HG02610 (cell line): ENCODE measurements around the gene PPM1J.
"Not testable (repeated sequence)": the region's sequence is repeated elsewhere in the genome, so short reads cannot be mapped to it uniquely, and the experiment has no call there.

Source experiments
- ATAC-seq: cut with Tn5 transposase; IDR thresholded peaks from one replicate; pipeline ENCODE4 v1.9.1; 2021; ENCODE audit warnings: mild to moderate bottlenecking, moderate library complexity; ENCODE audit not compliant: unreplicated experiment

The PPM1J gene, protein sequence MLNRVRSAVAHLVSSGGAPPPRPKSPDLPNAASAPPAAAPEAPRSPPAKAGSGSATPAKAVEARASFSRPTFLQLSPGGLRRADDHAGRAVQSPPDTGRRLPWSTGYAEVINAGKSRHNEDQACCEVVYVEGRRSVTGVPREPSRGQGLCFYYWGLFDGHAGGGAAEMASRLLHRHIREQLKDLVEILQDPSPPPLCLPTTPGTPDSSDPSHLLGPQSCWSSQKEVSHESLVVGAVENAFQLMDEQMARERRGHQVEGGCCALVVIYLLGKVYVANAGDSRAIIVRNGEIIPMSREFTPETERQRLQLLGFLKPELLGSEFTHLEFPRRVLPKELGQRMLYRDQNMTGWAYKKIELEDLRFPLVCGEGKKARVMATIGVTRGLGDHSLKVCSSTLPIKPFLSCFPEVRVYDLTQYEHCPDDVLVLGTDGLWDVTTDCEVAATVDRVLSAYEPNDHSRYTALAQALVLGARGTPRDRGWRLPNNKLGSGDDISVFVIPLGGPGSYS

DNA sequence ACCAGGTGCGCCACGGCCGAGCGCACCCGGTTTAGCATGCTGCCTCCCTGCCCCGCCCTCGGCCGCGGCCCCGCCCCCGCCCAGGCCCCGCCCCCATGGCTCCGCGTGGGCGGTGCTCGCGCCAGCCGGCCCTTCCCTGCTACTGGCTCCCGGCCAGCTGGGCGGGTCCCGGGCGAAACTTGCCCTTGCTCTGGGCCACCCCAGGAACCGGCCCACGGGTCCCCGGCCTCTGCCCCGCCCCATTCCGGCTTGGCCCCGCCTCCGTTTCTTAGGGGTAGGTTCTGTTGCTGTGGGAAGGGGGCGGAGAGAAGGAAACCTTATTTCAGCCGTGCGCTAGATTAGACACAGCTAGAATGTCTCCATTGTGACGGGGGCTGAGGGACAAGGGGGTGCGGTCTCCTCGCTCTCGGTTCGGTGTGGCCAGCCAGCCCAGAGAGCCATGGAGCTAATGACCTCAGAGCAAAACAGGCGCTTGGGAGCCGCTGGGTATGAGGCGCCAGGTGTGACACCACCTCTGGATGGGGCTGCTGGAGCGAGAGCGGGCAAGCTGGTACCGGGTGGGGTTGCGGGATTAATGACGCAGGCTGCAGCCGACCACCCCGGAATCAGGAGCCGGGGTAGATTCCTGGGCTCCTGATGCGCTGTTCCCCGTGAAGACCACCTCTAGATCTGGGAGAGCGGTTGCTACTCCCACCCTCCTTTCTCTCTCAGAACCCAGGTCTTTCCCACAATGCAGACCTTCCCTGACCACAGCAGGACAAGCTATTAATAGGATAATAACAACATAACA, at the start of gene PPM1J:
TSS of gene PPM1J (minus strand) at position 69 of the 790 bp plus-strand sequence. CDS start at position 38, 31 bp downstream.
- peak; percentile 73 for ATAC-seq

DNA sequence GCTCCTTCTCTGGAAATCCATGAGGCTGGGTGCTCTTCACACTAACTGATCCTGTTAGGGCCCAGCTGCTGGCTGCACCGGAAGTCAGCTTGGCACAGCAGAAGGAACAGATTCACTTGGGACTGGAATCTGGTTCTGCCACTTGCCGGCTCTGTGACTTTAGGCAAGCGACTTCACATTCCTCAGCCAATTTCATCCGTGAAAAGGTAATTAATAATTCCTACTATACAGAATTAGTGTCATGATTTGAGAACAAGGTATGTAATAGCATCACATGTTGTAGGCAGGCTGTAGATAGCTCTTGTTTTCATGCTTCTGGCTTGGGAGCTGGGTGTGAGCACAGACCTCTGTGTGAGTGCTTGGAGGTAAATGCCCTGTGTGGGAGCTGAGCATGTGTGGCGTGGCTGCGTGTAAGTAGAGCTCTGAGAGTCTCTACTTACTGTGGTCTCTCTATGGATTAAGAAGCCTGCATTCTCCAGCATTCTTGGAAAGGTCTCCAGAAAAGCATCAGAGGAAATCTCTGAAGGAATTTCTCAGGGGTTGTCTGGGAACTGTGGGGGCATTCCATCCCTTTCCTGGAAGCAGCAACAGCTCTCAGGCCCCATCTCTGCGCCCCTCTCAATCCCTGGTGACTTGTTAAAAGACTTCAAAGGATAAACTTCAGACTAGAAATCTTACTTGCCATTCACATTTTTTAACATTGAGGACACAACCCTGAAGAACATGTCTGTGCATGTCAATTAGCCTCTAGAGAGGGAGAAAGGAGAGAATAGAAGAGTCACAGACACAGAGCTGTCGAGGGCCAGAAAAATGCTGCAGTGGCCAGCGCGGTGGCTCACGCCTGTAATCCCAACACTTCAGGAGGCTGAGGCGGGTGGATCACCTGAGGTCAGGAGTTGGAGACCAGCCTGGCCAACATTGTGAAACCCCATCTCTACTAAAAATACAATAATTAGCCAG, 47.7 kb upstream of the PPM1J start:
- ATAC-seq: no peak

- no peak for ATAC-seq
Measured at GRCh38 chr1:112761714-112762480, 46.8 kb upstream of the PPM1J start.

- ATAC-seq: no peak
Measured at GRCh38 chr1:112759228-112759627, 44.1 kb upstream of the PPM1J start.

GRCh38 chr1:112754116-112754628, 39.0 kb upstream of the PPM1J start:
- no peak for ATAC-seq

GRCh38 chr1:112748396-112748795, 33.3 kb upstream of the PPM1J start:
- ATAC-seq: no peak

DNA sequence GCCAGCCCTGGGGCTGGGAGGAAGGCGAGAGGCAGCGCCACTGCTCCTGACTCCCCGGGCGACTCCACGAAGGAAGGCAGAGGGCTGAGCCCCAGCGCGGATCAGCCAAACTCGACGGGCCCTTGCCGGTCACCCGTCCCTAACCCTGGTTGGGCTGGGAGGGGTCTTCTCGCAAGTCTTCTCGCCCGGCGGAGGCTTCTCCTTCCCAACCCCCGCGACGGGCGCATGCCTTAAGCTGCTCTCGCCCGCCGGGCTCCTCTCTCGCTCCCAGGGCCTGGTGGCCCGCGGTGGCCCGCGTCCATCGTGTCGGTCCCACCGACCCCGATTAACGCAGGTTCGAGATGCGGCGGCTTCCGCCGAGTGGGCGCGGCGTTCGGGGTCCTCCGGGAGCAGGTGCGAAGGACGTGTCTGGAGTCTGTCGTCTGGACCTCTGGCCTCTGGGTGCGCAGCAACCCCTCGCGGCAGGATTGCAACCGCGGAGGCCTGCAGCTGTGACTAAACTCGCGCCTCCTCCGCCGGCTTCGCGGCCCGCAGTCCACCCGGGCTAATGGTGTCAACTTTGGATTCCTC, 29.0 kb upstream of the PPM1J start:
- ATAC-seq: no peak

DNA sequence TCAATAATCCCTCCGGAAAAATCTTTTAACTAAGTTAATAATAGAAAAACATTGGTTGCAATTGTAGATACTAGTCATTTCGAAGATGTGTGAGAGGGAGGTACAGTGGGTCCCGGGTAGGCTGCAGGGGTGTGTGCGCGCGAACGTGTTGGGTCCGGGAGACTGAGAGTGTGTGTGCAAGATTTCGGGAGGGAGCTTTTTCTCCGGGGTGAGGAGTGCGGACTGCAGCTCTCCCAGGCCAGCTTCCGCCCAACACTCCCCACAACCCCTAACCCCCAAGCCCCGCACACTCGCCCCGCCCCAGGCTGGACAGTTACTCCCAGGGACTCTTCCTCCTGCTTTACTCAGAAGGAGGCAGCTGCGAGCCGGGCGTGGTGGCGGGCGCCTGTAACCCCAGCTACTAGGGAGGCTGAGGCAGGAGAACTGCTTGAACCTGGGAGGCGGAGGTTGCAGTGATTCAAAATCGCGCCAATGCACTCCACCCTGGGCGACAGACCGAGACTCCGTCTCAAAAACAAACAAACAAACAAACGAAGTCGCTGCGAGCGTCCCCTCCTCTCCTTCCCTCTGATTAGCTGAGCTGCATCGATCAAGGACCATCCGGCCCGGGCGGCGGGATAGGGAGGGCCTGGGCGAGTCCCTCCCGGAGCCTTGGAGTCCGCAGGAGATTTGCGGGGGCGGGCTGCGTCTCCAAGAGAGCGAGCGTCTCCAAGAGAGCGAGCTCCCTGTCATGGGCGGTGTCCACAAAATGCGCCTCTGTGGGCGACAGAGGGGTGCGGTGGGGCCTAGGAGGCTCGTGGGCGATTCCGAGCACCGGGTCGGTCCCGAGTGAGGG, 28.3 kb upstream of the PPM1J start:
- no peak for ATAC-seq

GRCh38 chr1:112737573-112737972, 22.4 kb upstream of the PPM1J start:
- no peak for ATAC-seq

DNA sequence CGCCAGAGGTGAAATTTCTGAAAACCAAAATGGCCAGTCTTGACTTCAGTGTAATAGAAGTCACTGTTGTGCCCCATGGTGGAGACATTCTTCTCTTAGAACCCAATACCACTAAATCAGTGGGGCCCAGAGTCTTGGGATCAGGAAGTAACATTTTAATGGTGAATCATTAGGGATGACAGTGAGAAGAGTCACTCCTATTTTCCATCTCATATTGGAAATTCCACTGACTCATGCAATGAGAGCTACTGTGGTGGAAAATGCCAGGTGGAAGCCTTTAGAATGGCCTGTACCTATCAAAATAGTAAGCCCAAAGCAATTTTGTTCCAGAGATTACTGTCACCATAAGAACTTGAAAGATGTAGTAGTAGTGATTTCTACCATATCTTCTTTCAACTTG, 20.6 kb upstream of the PPM1J start:
- peak; percentile 49 for ATAC-seq

DNA sequence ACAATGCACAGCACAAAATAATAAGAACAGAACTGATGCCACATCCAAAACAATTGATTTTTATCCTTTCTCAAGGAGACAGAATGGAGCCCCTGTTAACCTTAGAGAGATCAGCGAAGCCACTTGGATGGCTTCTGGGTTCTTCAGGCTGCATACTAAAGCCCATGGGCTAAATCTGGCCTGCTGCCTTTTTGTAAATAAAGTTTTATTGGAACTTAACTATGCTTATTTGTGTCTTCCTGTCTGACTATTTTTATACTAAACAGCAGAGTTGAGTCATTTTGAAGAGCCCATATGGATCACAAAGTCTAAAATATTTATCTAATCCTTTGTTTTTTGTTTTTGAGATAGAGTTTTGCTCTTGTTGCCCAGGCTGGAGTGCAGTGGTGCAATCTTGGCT, 16.3 kb upstream of the PPM1J start:
- ATAC-seq: no peak

- no peak for ATAC-seq
Measured at GRCh38 chr1:112729909-112730308, 14.8 kb upstream of the PPM1J start.

GRCh38 chr1:112729011-112729410, 13.9 kb upstream of the PPM1J start:
- ATAC-seq: not testable (repeated sequence)

- ATAC-seq: not testable (repeated sequence)
Measured at GRCh38 chr1:112728306-112728971, 13.3 kb upstream of the PPM1J start.

- ATAC-seq: no peak
Measured at GRCh38 chr1:112727716-112728115, 12.6 kb upstream of the PPM1J start.

DNA sequence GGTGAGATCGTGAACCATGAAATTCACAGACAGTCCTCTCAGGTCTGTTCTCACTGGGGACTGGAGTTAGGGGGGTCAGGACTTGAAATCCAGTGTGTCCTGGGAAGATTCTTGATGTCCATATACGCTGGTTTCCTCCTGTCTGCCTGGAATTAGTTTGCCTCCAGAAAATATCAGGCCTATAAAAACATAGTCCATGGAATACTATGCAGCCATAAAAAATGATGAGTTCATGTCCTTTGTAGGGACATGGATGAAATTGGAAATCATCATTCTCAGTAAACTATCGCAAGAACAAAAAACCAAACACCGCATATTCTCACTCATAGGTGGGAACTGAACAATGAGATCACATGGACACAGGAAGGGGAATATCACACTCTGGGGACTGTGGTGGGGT, 9.1 kb upstream of the PPM1J start:
- not testable (repeated sequence) for ATAC-seq

- no peak for ATAC-seq
Measured at GRCh38 chr1:112723511-112723839, 8.3 kb upstream of the PPM1J start.
